Measurements from ENCODE around the gene TXNDC17.
A peak's percentile ranks its signal among the peaks of the same experiment; 100 is the strongest.

TXNDC17 gene

DNA sequence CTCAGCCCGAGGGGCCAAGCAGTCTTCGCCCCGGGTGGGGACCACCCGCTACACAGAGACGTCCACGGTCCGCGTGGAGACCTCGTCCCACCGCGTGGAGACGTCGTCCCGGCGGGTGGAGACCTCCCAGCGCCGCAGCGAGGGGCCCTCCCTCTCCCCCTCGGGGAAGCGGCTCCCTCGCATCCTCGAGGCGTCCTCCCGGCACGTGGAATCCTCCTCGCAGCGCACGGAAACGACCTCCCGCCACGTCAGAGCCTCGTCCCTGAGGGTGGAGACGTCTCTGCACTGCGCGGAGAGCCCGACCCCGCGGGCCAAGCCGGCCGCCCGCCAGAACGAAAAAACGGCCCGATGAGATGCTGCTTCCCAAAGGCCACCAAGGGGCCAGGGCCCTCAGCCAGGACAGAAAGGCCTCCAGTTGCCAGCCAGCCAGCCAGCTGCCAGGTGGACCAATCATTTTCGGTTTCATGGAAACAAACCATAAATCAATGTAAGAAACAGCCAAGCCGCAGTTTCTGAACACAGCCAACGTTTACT is 11.1 kb downstream of the TXNDC17 start (continued):
- no peak; the same call in 1 of the 2 replicates for TF ChIP-seq KLF8 (tag by site-specific recombination; IDR thresholded peaks at IDR 0.05)
- TF ChIP-seq SP2 (tag by site-specific recombination; IDR thresholded peaks at IDR 0.05): peak; percentile 38
- TF ChIP-seq KLF16 (tag by site-specific recombination; IDR thresholded peaks at IDR 0.05): peak; percentile 69
- no peak for TF ChIP-seq ZNF529 (tag by site-specific recombination; IDR thresholded peaks at IDR 0.05; ENCODE audit: insufficient replicate concordance)
- peak; percentile 92 for TF ChIP-seq ZFP69B (tag by site-specific recombination; IDR thresholded peaks at IDR 0.05)
- no peak for TF ChIP-seq ZNF701 (tag by site-specific recombination; IDR thresholded peaks at IDR 0.05)
- TF ChIP-seq, protein P1, sequence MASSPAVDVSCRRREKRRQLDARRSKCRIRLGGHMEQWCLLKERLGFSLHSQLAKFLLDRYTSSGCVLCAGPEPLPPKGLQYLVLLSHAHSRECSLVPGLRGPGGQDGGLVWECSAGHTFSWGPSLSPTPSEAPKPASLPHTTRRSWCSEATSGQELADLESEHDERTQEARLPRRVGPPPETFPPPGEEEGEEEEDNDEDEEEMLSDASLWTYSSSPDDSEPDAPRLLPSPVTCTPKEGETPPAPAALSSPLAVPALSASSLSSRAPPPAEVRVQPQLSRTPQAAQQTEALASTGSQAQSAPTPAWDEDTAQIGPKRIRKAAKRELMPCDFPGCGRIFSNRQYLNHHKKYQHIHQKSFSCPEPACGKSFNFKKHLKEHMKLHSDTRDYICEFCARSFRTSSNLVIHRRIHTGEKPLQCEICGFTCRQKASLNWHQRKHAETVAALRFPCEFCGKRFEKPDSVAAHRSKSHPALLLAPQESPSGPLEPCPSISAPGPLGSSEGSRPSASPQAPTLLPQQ (tag by site-specific recombination; IDR thresholded peaks at IDR 0.05): peak; percentile 94
- TF ChIP-seq ZSCAN23 (tag by site-specific recombination; IDR thresholded peaks at IDR 0.05): no peak
- no peak for TF ChIP-seq ZNF624 (tag by site-specific recombination; IDR thresholded peaks at IDR 0.05)
- TF ChIP-seq ZNF214 (tag by site-specific recombination; IDR thresholded peaks at IDR 0.05; ENCODE audit: borderline replicate concordance): no peak
- no peak; the same call in 1 of the 2 replicates for TF ChIP-seq HOXC10 (CRISPR knock-in tag; IDR thresholded peaks at IDR 0.05)
- TF ChIP-seq ZNF175 (tag by site-specific recombination; IDR thresholded peaks at IDR 0.05): no peak
- TF ChIP-seq ZNF341 (tag by site-specific recombination; IDR thresholded peaks at IDR 0.05; ENCODE audit: low read depth): no peak; the same call in 1 of the 2 replicates
- no peak for TF ChIP-seq ZNF560 (tag by site-specific recombination; IDR thresholded peaks at IDR 0.05; ENCODE audit: borderline replicate concordance)
- no peak for TF ChIP-seq ZNF48 (tag by site-specific recombination; IDR thresholded peaks at IDR 0.05)
- no peak; the same call in 1 of the 2 replicates for TF ChIP-seq ZNF660 (tag by site-specific recombination; IDR thresholded peaks at IDR 0.05)
- TF ChIP-seq, protein P2, sequence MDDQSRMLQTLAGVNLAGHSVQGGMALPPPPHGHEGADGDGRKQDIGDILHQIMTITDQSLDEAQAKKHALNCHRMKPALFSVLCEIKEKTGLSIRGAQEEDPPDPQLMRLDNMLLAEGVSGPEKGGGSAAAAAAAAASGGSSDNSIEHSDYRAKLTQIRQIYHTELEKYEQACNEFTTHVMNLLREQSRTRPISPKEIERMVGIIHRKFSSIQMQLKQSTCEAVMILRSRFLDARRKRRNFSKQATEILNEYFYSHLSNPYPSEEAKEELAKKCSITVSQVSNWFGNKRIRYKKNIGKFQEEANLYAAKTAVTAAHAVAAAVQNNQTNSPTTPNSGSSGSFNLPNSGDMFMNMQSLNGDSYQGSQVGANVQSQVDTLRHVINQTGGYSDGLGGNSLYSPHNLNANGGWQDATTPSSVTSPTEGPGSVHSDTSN (CRISPR knock-in tag; IDR thresholded peaks at IDR 0.05): no peak; the same call in 1 of the 2 replicates
- TF ChIP-seq ZNF785 (tag by site-specific recombination; IDR thresholded peaks at IDR 0.05): peak; percentile 60; the same call in 1 of the 2 replicates
- no peak for TF ChIP-seq ZBTB8A (tag by site-specific recombination; IDR thresholded peaks at IDR 0.05)
- TF ChIP-seq ZBTB20 (tag by site-specific recombination; IDR thresholded peaks at IDR 0.05): peak; percentile 59; the same call in 1 of the 2 replicates
- TF ChIP-seq ZNF843 (tag by site-specific recombination; IDR thresholded peaks at IDR 0.05): peak; percentile 64; the same call in 1 of the 2 replicates
- TF ChIP-seq ZNF610 (tag by site-specific recombination; IDR thresholded peaks at IDR 0.05; ENCODE audit: borderline replicate concordance): 0 out of 2 replicates have a peak, but pooled peaks have one; percentile 58
- TF ChIP-seq, protein P3, sequence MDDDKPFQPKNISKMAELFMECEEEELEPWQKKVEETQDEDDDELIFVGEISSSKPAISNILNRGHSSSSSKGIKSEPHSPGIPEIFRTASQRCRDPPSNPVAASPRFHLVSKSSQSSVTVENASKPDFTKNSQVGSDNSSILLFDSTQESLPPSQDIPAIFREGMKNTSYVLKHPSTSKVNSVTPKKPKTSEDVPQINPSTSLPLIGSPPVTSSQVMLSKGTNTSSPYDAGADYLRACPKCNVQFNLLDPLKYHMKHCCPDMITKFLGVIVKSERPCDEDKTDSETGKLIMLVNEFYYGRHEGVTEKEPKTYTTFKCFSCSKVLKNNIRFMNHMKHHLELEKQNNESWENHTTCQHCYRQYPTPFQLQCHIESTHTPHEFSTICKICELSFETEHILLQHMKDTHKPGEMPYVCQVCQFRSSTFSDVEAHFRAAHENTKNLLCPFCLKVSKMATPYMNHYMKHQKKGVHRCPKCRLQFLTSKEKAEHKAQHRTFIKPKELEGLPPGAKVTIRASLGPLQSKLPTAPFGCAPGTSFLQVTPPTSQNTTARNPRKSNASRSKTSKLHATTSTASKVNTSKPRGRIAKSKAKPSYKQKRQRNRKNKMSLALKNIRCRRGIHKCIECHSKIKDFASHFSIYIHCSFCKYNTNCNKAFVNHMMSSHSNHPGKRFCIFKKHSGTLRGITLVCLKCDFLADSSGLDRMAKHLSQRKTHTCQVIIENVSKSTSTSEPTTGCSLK (tag by site-specific recombination; IDR thresholded peaks at IDR 0.05): no peak
- no peak for TF ChIP-seq ZNF211 (tag by site-specific recombination; IDR thresholded peaks at IDR 0.05; ENCODE audit: low read depth)
- no peak; the same call in 1 of the 2 replicates for TF ChIP-seq REPIN1 (tag by site-specific recombination; IDR thresholded peaks at IDR 0.05; ENCODE audit: low read depth)
- no peak for TF ChIP-seq ZNF571 (tag by site-specific recombination; IDR thresholded peaks at IDR 0.05)
- TF ChIP-seq TCF7L2 (IDR thresholded peaks at IDR 0.05; ENCODE audit: borderline replicate concordance, low read depth, low read length): no peak
- TF ChIP-seq, protein P4, sequence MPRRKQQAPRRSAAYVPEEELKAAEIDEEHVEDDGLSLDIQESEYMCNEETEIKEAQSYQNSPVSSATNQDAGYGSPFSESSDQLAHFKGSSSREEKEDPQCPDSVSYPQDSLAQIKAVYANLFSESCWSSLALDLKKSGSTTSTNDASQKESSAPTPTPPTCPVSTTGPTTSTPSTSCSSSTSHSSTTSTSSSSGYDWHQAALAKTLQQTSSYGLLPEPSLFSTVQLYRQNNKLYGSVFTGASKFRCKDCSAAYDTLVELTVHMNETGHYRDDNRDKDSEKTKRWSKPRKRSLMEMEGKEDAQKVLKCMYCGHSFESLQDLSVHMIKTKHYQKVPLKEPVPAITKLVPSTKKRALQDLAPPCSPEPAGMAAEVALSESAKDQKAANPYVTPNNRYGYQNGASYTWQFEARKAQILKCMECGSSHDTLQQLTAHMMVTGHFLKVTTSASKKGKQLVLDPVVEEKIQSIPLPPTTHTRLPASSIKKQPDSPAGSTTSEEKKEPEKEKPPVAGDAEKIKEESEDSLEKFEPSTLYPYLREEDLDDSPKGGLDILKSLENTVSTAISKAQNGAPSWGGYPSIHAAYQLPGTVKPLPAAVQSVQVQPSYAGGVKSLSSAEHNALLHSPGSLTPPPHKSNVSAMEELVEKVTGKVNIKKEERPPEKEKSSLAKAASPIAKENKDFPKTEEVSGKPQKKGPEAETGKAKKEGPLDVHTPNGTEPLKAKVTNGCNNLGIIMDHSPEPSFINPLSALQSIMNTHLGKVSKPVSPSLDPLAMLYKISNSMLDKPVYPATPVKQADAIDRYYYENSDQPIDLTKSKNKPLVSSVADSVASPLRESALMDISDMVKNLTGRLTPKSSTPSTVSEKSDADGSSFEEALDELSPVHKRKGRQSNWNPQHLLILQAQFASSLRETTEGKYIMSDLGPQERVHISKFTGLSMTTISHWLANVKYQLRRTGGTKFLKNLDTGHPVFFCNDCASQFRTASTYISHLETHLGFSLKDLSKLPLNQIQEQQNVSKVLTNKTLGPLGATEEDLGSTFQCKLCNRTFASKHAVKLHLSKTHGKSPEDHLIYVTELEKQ (tag by site-specific recombination; IDR thresholded peaks at IDR 0.05; ENCODE audit: borderline replicate concordance): no peak
- TF ChIP-seq ZFP37 (tag by site-specific recombination; IDR thresholded peaks at IDR 0.05): peak; percentile 85
- no peak for TF ChIP-seq ZNF24 (tag by site-specific recombination; IDR thresholded peaks at IDR 0.05)
- TF ChIP-seq IKZF3 (tag by site-specific recombination; IDR thresholded peaks at IDR 0.05): no peak
- peak; percentile 50; the same call in 1 of the 2 replicates for TF ChIP-seq WT1 (tag by site-specific recombination; IDR thresholded peaks at IDR 0.05)
- no peak for TF ChIP-seq ZNF514 (tag by site-specific recombination; IDR thresholded peaks at IDR 0.05)
- TF ChIP-seq ZXDB (tag by site-specific recombination; IDR thresholded peaks at IDR 0.05): peak; percentile 73
- 0 out of 2 replicates have a peak, but pooled peaks have one; percentile 40 for TF ChIP-seq ZSCAN30 (tag by site-specific recombination; IDR thresholded peaks at IDR 0.05)
